Tibial nerve (tissue), 4 donors: ENCODE results near the gene AFMID.

ENCODE experiments used
- CTCF ChIP-seq, 5 experiments: fragments of 200-600 bp in 3 of 5; fragments of 450-650 bp in 2 of 5; sonication (generic) in 3 of 5; IDR thresholded peaks; one replicate each; pipeline ENCODE4 v1.5.1; 2016 to 2019; ENCODE audit warnings: antibody characterized with exemption in 5 of 5, mild to moderate bottlenecking in 3 of 5, moderate library complexity in 2 of 5
- EP300 ChIP-seq, 2 donors: sonication (generic); formaldehyde crosslinking; IDR thresholded peaks; one replicate each; pipeline ENCODE4 v1.6.1; 2017; ENCODE audit warnings: antibody characterized with exemption in 2 of 2, mild to moderate bottlenecking in 1 of 2
- POLR2A ChIP-seq, 2 donors: fragments of 450-650 bp; IDR thresholded peaks; one replicate each; pipeline ENCODE4 v1.6.1; 2017; ENCODE audit warnings: antibody characterized with exemption in 2 of 2, mild to moderate bottlenecking in 2 of 2, moderate library complexity in 2 of 2

- TF ChIP-seq CTCF (IDR thresholded peaks at IDR 0.05) (no peak), EP300 (IDR thresholded peaks at IDR 0.05) (no peak), POLR2A (IDR thresholded peaks at IDR 0.05) (no peak)
Measured at GRCh38 chr17:78159575-78160158, 27.5 kb upstream of the AFMID start.
